Thyroid gland (tissue), 4 donors: ENCODE results near the gene HELZ.

Experiments used
- CTCF ChIP-seq, 6 experiments: fragments of 200-600 bp in 3 of 6; fragments of 450-650 bp in 3 of 6; sonication (generic) in 3 of 6; IDR thresholded peaks; one replicate each; pipeline ENCODE4 v1.5.1; 2016 to 2019; ENCODE audit warnings: antibody characterized with exemption in 6 of 6, mild to moderate bottlenecking in 2 of 6, inconsistent platforms in 1 of 6, moderate library complexity in 1 of 6
- POLR2A ChIP-seq, 2 donors: fragments of 450-650 bp; IDR thresholded peaks; one replicate each; pipeline ENCODE4 v1.6.1; 2017; ENCODE audit warnings: antibody characterized with exemption in 2 of 2, mild to moderate bottlenecking in 2 of 2, moderate library complexity in 1 of 2

GRCh38 chr17:67289181-67289876, 44.3 kb upstream of the HELZ start:
- TF ChIP-seq CTCF (IDR thresholded peaks at IDR 0.05) (no peak), POLR2A (IDR thresholded peaks at IDR 0.05) (no peak)
